Glomerular visceral epithelial cell (primary cell): ENCODE data around the gene RPLP1.

Experiments used
- DNase-seq: peaks from one replicate; pipeline ENCODE4 v3.0.0-alpha.2; 2016; ENCODE audit errors: extremely low spot score

RPLP1 gene

DNA sequence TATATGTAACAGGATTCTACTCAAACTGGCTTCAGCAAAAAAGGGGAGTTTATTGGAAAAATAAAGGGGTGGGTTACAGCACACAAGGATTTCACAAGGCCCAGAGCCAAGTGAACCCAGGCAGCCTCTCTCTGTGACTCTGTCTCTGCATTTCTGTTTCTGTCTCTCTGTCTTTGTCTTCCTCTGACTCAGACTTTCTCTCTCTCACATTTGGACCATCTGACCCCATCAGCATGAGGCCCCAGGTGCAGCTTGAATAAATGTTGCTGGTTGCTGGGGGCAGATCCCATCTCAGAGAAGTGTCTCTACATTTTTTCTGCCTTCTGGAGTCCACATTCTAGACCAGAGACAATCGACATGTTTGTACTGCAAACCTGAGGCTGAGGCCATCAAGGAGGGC lies 45.0 kb downstream of the RPLP1 start:
- no peak for DNase-seq

- no peak for DNase-seq
Observed at GRCh38 chr15:69498282-69498681, 45.7 kb downstream of the RPLP1 start.

DNA sequence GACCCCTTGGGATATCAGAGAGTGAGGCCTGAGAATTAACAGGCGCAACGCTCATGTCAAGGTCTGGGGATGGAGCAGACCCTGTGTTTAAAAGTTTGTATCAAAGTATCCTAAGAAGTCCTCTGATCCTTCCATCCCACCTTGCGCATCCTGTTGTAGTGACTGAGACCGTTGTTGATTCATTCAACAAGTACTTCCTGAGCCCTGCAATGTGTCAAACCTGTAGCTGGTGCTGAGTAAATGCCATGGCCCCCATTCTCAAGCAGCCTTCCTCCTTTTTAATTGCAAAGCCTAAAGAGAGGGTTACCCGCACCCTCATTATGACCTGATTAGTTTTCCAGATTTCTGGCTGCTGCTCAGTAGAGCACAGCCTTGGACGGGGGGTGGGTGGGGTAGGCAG lies 46.4 kb downstream of the RPLP1 start:
- no peak for DNase-seq

- DNase-seq = no peak
Observed at GRCh38 chr15:69499521-69500211, 47.0 kb downstream of the RPLP1 start.

DNA sequence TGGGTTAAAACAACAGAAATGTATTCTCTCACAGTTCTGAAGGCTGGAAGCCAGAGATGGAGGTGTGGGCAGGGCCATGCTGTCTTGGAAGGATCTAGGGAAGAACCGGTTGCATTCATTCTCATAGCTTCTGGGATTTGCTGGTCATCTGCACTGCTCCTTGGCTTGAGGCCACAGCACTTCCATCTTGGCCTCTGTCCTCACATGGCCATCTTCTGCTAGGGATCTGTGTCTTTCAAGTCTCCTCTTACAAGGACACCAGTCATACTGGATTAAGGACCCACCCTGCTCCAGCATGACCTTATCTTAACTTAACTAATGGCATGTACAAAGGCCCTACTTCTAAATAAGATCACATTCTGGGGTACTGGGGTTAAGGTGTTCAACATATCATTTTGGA lies 47.7 kb downstream of the RPLP1 start:
- DNase-seq = no peak

- no peak for DNase-seq
Observed at GRCh38 chr15:69501456-69501855, 48.8 kb downstream of the RPLP1 start.

GRCh38 chr15:69502470-69503045 lies 49.9 kb downstream of the RPLP1 start:
- DNase-seq = no peak

GRCh38 chr15:69504352-69505040 lies 51.9 kb downstream of the RPLP1 start:
- no peak for DNase-seq
